OCI-LY7 (cell line): ENCODE data around the gene RAB8A. TPM values are rescaled to one million over a fixed set of nuclear protein-coding genes. Genes with fewer than 3 reads are reported as not detected.

Experiments used
- BruUV-seq: library from RNA; stranded (reverse); fragments of 400-500 nt; replicated peaks from 2 replicates; lab custom pipeline; 2021; lab: Mats Ljungman, UMichigan
- CTCF ChIA-PET: fragments of 300-600 bp; sonication (Branson Sonifier 250); formaldehyde crosslinking; loops from one replicate; lab custom pipeline; 2022; ENCODE audit warnings: antibody characterized with exemption; ENCODE audit not compliant: unreplicated experiment; lab: Charles Lee
- POLR2A ChIA-PET: fragments of 300-600 bp; sonication (Branson Sonifier 250); formaldehyde crosslinking; loops from one replicate; lab custom pipeline; 2022; ENCODE audit warnings: antibody characterized with exemption; lab: Charles Lee
- DNase-seq: peaks from one replicate; pipeline ENCODE4 v3.0.0-alpha.2; 2015; ENCODE audit warnings: low spot score
- H2AFZ ChIP-seq: fragments of 200-600 bp; sonication (generic), shearing (Covaris generic); 2 replicates; pipeline ENCODE4 v1.6.1; 2014; ENCODE audit warnings: mild to moderate bottlenecking, antibody characterized with exemption, low read length, moderate library complexity
- H3K27ac ChIP-seq: fragments of 200-600 bp; sonication (generic); 2 replicates; pipeline ENCODE4 v1.5.1; 2014; ENCODE audit warnings: mixed run types, low read depth, mild to moderate bottlenecking, moderate library complexity, low read length, inconsistent platforms; ENCODE audit not compliant: poor library complexity, severe bottlenecking
- H3K36me3 ChIP-seq: fragments of 200-600 bp; sonication (generic); 2 replicates; pipeline ENCODE4 v1.6.1; 2014; ENCODE audit warnings: mild to moderate bottlenecking, antibody characterized with exemption, low read length, moderate library complexity, mixed read lengths; ENCODE audit not compliant: insufficient read depth
- H3K4me1 ChIP-seq: fragments of 200-600 bp; sonication (generic); 2 replicates; pipeline ENCODE4 v1.5.1; 2014; ENCODE audit warnings: mild to moderate bottlenecking, low read length; ENCODE audit not compliant: insufficient read depth, poor library complexity, severe bottlenecking
- H3K4me2 ChIP-seq: fragments of 200-600 bp; sonication (generic); 2 replicates; pipeline ENCODE4 v1.6.1; 2014; ENCODE audit warnings: mild to moderate bottlenecking, low read length
- H3K4me3 ChIP-seq: fragments of 200-600 bp; sonication (generic); 2 replicates; pipeline ENCODE4 v1.5.1; 2014; ENCODE audit warnings: mild to moderate bottlenecking, low read depth, low read length; ENCODE audit not compliant: poor library complexity, severe bottlenecking
- H3K79me2 ChIP-seq: fragments of 200-600 bp; sonication (generic); 2 replicates; pipeline ENCODE4 v1.6.1; 2016; ENCODE audit warnings: low read depth, mild to moderate bottlenecking, low read length, moderate library complexity, mixed read lengths; ENCODE audit not compliant: insufficient read depth
- H3K9me2 ChIP-seq: fragments of 200-600 bp; sonication (generic); 2 replicates; pipeline ENCODE4 v1.6.1; 2016; ENCODE audit warnings: mild to moderate bottlenecking, low read length, mixed read lengths; ENCODE audit not compliant: insufficient read depth
- H3K9me3 ChIP-seq: fragments of 200-600 bp; sonication (generic); 2 replicates; pipeline ENCODE4 v1.6.1; 2014; ENCODE audit warnings: mild to moderate bottlenecking, mixed run types, low read length, mixed read lengths
- H4K20me1 ChIP-seq: fragments of 200-600 bp; sonication (generic); 2 replicates; pipeline ENCODE4 v1.6.1; 2014; ENCODE audit warnings: mild to moderate bottlenecking, antibody characterized with exemption, low read length, moderate library complexity, mixed read lengths; ENCODE audit not compliant: insufficient read depth
- EZH2phosphoT487 ChIP-seq: fragments of 200-600 bp; sonication (generic); IDR thresholded peaks from 2 replicates; pipeline ENCODE4 v1.6.1; 2018; ENCODE audit warnings: low read depth, borderline replicate concordance, mild to moderate bottlenecking, mixed run types, antibody characterized with exemption, low read length, moderate library complexity, mixed read lengths
- intact Hi-C: fragments of 100-400 bp; cut with micrococcal nuclease; formaldehyde crosslinking; loops from one replicate; pipeline ENCODE4 v1.10.0; 2022; ENCODE audit not compliant: unreplicated experiment
- total RNA-seq, 2 experiments: library from RNA; depleted of rRNA in 1 of 2; stranded (reverse); fragments of >200 nt in 1 of 2; shearing (Covaris generic) in 1 of 2; gene quantifications; 2 replicates each; pipeline ENCODE4 v1.2.3, GENCODE V29; 2014 to 2022
- TF ChIP-seq, protein P1 (sequence below): fragments of 200-600 bp; sonication (generic); conservative IDR thresholded peaks from 2 replicates; pipeline ENCODE4 v1.5.1; 2014; ENCODE audit warnings: mild to moderate bottlenecking, antibody characterized with exemption, low read length, moderate library complexity, mixed read lengths

RAB8A gene
- total RNA-seq, 2 experiments from 2014 or later, result 64.9 to 124 TPM

DNA sequence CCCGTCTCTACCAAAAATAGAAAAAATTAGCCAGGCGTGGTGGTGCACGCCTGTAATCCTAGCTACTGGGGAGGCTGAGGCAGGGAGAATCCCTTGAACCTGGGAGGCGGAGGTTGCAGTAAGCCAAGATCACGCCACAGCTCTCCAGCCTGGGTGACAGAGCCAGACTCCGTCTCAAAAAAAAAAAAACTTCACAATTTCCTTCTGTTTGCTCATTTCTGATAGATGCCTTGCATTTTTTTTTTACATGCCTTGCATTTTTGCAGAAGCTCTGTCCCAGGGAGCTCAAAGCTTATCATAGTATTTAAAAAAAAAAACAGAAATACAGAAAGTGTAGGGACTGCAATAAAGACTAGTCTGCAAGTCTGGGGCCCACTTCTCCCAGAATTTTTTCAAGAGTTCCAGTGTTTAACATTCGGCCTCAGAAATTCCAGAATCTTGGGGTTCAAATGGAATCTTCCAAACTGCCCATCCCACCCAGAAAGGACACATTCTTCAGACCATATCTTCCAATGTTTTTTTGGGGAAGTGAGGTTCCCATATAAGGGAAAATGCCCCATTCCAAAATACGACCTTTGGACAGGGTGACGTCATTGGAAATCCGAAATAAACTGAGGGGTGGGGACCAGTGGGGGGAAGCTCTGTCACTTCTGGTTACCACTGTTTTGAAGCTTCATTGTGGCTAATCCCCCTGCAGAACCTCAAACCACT is 17.2 kb upstream of the RAB8A start:
- TF ChIP-seq, protein P1, sequence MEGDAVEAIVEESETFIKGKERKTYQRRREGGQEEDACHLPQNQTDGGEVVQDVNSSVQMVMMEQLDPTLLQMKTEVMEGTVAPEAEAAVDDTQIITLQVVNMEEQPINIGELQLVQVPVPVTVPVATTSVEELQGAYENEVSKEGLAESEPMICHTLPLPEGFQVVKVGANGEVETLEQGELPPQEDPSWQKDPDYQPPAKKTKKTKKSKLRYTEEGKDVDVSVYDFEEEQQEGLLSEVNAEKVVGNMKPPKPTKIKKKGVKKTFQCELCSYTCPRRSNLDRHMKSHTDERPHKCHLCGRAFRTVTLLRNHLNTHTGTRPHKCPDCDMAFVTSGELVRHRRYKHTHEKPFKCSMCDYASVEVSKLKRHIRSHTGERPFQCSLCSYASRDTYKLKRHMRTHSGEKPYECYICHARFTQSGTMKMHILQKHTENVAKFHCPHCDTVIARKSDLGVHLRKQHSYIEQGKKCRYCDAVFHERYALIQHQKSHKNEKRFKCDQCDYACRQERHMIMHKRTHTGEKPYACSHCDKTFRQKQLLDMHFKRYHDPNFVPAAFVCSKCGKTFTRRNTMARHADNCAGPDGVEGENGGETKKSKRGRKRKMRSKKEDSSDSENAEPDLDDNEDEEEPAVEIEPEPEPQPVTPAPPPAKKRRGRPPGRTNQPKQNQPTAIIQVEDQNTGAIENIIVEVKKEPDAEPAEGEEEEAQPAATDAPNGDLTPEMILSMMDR, result no peak
- TF ChIP-seq EZH2phosphoT487, result no peak
- no peak overlapping the region for H3K4me3 ChIP-seq
- no peak overlapping the region for H2AFZ ChIP-seq
- ChIA-PET POLR2A (interaction anchor here (0.6 kb wide), 2 partner anchors 51 to 288 kb away, joined by 3 read pairs; no protein-coding TSS in a partner anchor), CTCF (no interaction called here)
- BruUV-seq, result no TSS peak
- no peaks in the 10 kb centered on the region for H3K9me3 ChIP-seq
- H4K20me1 ChIP-seq, result no peaks in the 10 kb centered on the region
- H3K4me1 ChIP-seq, result no peaks in the 10 kb centered on the region
- H3K27ac ChIP-seq, result no peak overlapping the region
- intact Hi-C loops, result no loop called here
- H3K9me2 ChIP-seq, result no peaks in the 10 kb centered on the region
- DNase-seq, result no peak
- no peaks in the 10 kb centered on the region for H3K79me2 ChIP-seq
- no peak overlapping the region for H3K4me2 ChIP-seq
- H3K36me3 ChIP-seq, result peaks cover 93% of the 10 kb centered on the region

GRCh38 chr19:16095071-16095571 is 16.6 kb upstream of the RAB8A start:
- POLR2A ChIA-PET, result interaction anchor here (0.6 kb wide), 1 partner anchor 50 kb away, joined by 3 read pairs; no protein-coding TSS in a partner anchor
- H3K9me2 ChIP-seq, result no peaks in the 10 kb centered on the region
- TF ChIP-seq, protein P1, result no peak
- no peak for TF ChIP-seq EZH2phosphoT487
- no peak for DNase-seq
- no TSS peak for BruUV-seq
- no peaks in the 10 kb centered on the region for H3K4me1 ChIP-seq
- H3K27ac ChIP-seq, result no peak overlapping the region
- peaks cover 93% of the 10 kb centered on the region for H3K36me3 ChIP-seq
- no peaks in the 10 kb centered on the region for H3K9me3 ChIP-seq
- no peaks in the 10 kb centered on the region for H4K20me1 ChIP-seq
- H3K4me2 ChIP-seq, result no peak overlapping the region
- no peaks in the 10 kb centered on the region for H3K79me2 ChIP-seq
- no peak overlapping the region for H2AFZ ChIP-seq
- no peak overlapping the region for H3K4me3 ChIP-seq
- intact Hi-C loops, result no loop called here
- CTCF ChIA-PET, result no interaction called here

DNA sequence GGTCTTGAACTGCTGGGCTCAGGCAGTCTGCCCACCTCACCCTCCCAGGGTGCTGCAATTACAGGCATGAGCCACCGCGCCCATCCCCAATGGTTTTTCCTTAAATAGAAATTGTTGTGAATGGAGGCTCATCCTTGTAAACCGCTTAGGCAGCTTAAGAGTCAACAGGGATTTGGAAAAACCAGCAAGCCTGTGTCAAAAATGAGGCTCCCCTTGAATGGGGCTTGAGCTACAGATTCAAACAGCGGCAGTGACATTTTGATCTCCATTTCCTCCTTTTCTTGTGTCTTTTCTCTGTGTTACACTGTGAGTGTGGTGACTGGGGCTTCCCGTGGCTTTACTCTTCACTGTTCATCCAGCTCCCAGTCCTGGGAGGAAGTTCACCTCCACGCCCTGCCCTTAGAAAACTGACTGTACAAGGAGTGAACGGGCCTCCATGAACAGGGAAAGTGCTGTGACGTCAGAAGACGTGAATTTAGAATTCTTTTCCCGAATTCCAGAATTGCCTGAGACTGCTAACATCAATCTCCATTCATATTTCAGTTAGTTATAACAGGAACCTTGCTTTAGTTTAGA is 15.3 kb upstream of the RAB8A start:
- Histone ChIP-seq H3K36me3 (peaks cover 91% of the 10 kb centered on the region), H3K9me3 (no peaks in the 10 kb centered on the region), H3K4me1 (no peaks in the 10 kb centered on the region), H4K20me1 (no peaks in the 10 kb centered on the region), H3K9me2 (no peaks in the 10 kb centered on the region), H3K4me3 (no peak overlapping the region), H3K4me2 (no peak overlapping the region), H3K27ac (no peak overlapping the region), H3K79me2 (no peaks in the 10 kb centered on the region), H2AFZ (no peak overlapping the region)
- POLR2A ChIA-PET, result no interaction called here
- no peak for TF ChIP-seq EZH2phosphoT487
- TF ChIP-seq, protein P1, result no peak
- intact Hi-C loops, result no loop called here
- BruUV-seq, result no TSS peak
- CTCF ChIA-PET, result no interaction called here
- DNase-seq, result no peak
